A549 (cell line): ENCODE data around the gene CS. TPM values are rescaled to one million over a fixed set of nuclear protein-coding genes. Genes with fewer than 3 reads are reported as not detected.
"Not testable (repeated sequence)": the region's sequence is repeated elsewhere in the genome, so short reads cannot be mapped to it uniquely, and the experiment has no call there.

Experiments
- ATAC-seq, 2 experiments: fragments of 200-7000 bp in 1 of 2; fragments of >200 bp in 1 of 2; cut with Nextera tagmentation in 1 of 2; cut with Tn5 transposase in 1 of 2; 3 replicates each; pipeline versions ENCODE4 v1.8.0 to v1.9.1; 2018 to 2020; ENCODE audit warnings: mild to moderate bottlenecking in 1 of 2, moderate library complexity in 1 of 2
- CTCF ChIA-PET: fragments of 300-600 bp; sonication (Branson Sonifier 250); formaldehyde crosslinking; extraction: SDS; loops from one replicate; lab custom pipeline; 2021; ENCODE audit warnings: antibody characterized with exemption, inconsistent platforms; lab: Yijun Ruan, JAX
- POLR2A ChIA-PET: fragments of 350-600 bp; formaldehyde crosslinking; extraction: SDS; loops from one replicate; lab custom pipeline; 2021; ENCODE audit warnings: antibody characterized with exemption, inconsistent platforms; lab: Yijun Ruan, JAX
- DNase-seq, 2 experiments: peaks; one replicate each; pipeline versions ENCODE4 v3.0.0 to v3.0.0-alpha.2; 2011 to 2016; ENCODE audit warnings: low read depth in 1 of 2, low spot score in 1 of 2
- FAIRE-seq: peaks from 2 replicates; lab custom pipeline; 2011; peaks lifted over from hg19 to GRCh38; lab: Jason Lieb, UNC
- H3K27ac ChIP-seq, 2 experiments: fragments of >200 bp; sonication (Bioruptor Twin); formaldehyde crosslinking; 3 replicates each; pipeline ENCODE4 v1.5.1; 2016 to 2017
- H3K4me1 ChIP-seq: fragments of >200 bp; sonication (Bioruptor Twin); formaldehyde crosslinking; 3 replicates; pipeline ENCODE4 v1.6.1; 2016
- H3K4me2 ChIP-seq: fragments of >200 bp; sonication (Bioruptor Twin); formaldehyde crosslinking; 3 replicates; pipeline ENCODE4 v1.6.1; 2016
- H3K4me3 ChIP-seq: fragments of >200 bp; sonication (Bioruptor Twin); formaldehyde crosslinking; 3 replicates; pipeline ENCODE4 v1.5.1; 2016
- H3K9me3 ChIP-seq: fragments of >200 bp; sonication (Bioruptor Twin); formaldehyde crosslinking; 3 replicates; pipeline ENCODE4 v1.6.1; 2016
- CBX2 ChIP-seq: fragments of 200-600 bp; sonication (generic); IDR thresholded peaks from 2 replicates; pipeline ENCODE4 v1.6.1; 2016; ENCODE audit warnings: low read depth, mild to moderate bottlenecking, borderline replicate concordance
- EHF ChIP-seq: fragments of 250-450 bp; sonication (Bioruptor Pico); IDR thresholded peaks from 2 replicates; pipeline ENCODE4 v1.5.0; 2020; ENCODE audit warnings: mild to moderate bottlenecking
- EHMT2 ChIP-seq: fragments of 200-600 bp; sonication (generic); IDR thresholded peaks from 2 replicates; pipeline ENCODE4 v1.6.1; 2016; ENCODE audit warnings: antibody characterized with exemption, low read depth, mild to moderate bottlenecking, moderate library complexity
- EP300 ChIP-seq, 2 experiments: fragments of >200 bp; sonication (Bioruptor Twin); formaldehyde crosslinking; IDR thresholded peaks; 2 replicates in 1 of 2; 3 replicates in 1 of 2; pipeline ENCODE4 v1.6.1; 2016 to 2017
- ESRRA ChIP-seq: fragments of 150-350 bp; IDR thresholded peaks from 2 replicates; pipeline ENCODE4 v1.6.1; 2014; ENCODE audit warnings: mild to moderate bottlenecking, low read length, borderline replicate concordance
- FOSB ChIP-seq: fragments of 250-450 bp; sonication (Bioruptor Pico); IDR thresholded peaks from 2 replicates; pipeline ENCODE4 v1.5.0; 2020; ENCODE audit warnings: mild to moderate bottlenecking, moderate library complexity
- FOSL2 ChIP-seq, 2 experiments: fragments of 450-650 bp in 1 of 2; fragments of >200 bp in 1 of 2; sonication (Bioruptor Twin) in 1 of 2; formaldehyde crosslinking; IDR thresholded peaks; 2 replicates each; pipeline versions ENCODE4 v1.5.0 to v1.6.1; 2016 to 2020; ENCODE audit warnings: mild to moderate bottlenecking in 1 of 2, moderate library complexity in 1 of 2
- MAZ ChIP-seq: fragments of 150-350 bp; IDR thresholded peaks from 2 replicates; pipeline ENCODE4 v1.6.1; 2014; ENCODE audit warnings: antibody characterized with exemption, low read depth, low read length, borderline replicate concordance
- RAD21 ChIP-seq, 2 experiments: fragments of >200 bp in 1 of 2; sonication (Bioruptor Twin) in 1 of 2; formaldehyde crosslinking in 1 of 2; IDR thresholded peaks in 1 of 2; conservative IDR thresholded peaks in 1 of 2; 2 replicates in 1 of 2; 3 replicates in 1 of 2; pipeline ENCODE4 v1.6.1; 2012 to 2018; ENCODE audit warnings: inconsistent platforms in 1 of 2
- SMC3 ChIP-seq: fragments of >200 bp; sonication (Bioruptor Twin); formaldehyde crosslinking; IDR thresholded peaks from 3 replicates; pipeline ENCODE4 v1.6.1; 2018; ENCODE audit warnings: inconsistent platforms
- SREBF2 ChIP-seq: fragments of 450-650 bp; IDR thresholded peaks from 2 replicates; pipeline ENCODE4 v1.6.1; 2014; ENCODE audit warnings: mild to moderate bottlenecking, moderate library complexity
- TP53 ChIP-seq: fragments of 250-450 bp; sonication (Bioruptor Pico); IDR thresholded peaks from 2 replicates; pipeline ENCODE4 v1.5.0; 2021; ENCODE audit warnings: mild to moderate bottlenecking, moderate library complexity
- ZC3H11A ChIP-seq: fragments of 450-650 bp; IDR thresholded peaks from 2 replicates; pipeline ENCODE4 v1.6.1; 2014; ENCODE audit warnings: antibody characterized with exemption, mild to moderate bottlenecking
- WGBS: methylation state at CpG from one replicate; pipeline ENCODE4 v1.1.6; 2017; ENCODE audit errors: missing lambda C conversion rate; 5-methylcytosine and 5-hydroxymethylcytosine counted together
- polyA plus RNA-seq, 4 experiments: library from polyadenylated mRNA; depleted of rRNA in 3 of 4; stranded (reverse); fragments of >200 nt; fragmentation: RNase III in 1 of 4; extraction: RNeasy Plus Mini Kit Qiagen cat#74134 plus additional on column Dnase treatment in 1 of 4; gene quantifications; 2 replicates in 3 of 4; 3 replicates in 1 of 4; pipeline ENCODE4 v1.2.3, GENCODE V29; 2011 to 2017
- TF ChIP-seq, protein P1 (sequence below): fragments of 250-450 bp; sonication (Bioruptor Pico); IDR thresholded peaks from 2 replicates; pipeline ENCODE4 v1.5.0; 2021; ENCODE audit warnings: mild to moderate bottlenecking, moderate library complexity, borderline replicate concordance
- TF ChIP-seq, protein P2 (sequence below): fragments of 250-450 bp; sonication (Bioruptor Pico); IDR thresholded peaks from 2 replicates; pipeline ENCODE4 v1.5.0; 2020; ENCODE audit warnings: low read depth, mild to moderate bottlenecking, moderate library complexity
- TF ChIP-seq, protein P3 (sequence below): fragments of >200 bp; sonication (Bioruptor Twin); formaldehyde crosslinking; IDR thresholded peaks from 3 replicates; pipeline ENCODE4 v1.5.1; 2016

The CS gene
- polyA plus RNA-seq, 2 of the 4 experiments (the other 2 are of a cell fraction): 146 to 223 TPM

DNA sequence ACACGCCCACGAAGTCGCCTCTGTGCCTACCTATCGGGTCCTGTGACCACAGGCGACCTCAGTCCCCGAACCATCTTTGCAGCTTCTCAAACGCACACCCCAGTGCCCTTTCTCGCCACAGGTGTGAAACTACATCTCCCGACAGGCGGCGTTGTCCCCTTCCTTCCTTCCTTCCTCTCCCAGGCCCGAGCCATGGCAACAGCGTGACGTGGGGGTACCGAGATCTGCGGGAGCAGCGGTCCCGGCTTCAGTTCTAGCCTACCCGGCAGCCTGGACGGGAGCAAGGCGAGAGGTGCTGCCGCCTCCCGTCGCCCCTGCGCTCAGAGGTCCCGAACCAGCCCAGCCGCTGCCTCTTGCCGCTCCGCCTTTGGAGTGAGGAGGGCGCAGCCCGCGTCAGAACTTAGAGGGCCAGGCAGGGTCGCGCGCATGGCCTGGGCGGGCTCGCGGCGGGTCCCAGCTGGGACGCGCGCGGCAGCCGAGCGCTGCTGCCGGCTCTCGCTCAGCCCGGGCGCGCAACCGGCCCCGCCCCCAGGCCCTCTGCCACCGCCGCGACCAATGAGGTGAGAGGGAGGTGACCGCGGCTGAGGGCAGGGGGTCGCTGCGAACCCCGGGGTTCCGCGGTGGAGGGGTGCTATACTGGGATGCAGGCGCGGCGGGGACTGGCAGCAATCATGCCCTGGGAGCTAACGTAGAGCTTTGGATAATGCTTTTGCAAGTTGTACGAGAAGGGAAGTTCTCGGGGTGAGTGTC lies 33.3 kb downstream of the CS start, which contains the start of gene COQ10A (continued):
- TF ChIP-seq, protein P1, sequence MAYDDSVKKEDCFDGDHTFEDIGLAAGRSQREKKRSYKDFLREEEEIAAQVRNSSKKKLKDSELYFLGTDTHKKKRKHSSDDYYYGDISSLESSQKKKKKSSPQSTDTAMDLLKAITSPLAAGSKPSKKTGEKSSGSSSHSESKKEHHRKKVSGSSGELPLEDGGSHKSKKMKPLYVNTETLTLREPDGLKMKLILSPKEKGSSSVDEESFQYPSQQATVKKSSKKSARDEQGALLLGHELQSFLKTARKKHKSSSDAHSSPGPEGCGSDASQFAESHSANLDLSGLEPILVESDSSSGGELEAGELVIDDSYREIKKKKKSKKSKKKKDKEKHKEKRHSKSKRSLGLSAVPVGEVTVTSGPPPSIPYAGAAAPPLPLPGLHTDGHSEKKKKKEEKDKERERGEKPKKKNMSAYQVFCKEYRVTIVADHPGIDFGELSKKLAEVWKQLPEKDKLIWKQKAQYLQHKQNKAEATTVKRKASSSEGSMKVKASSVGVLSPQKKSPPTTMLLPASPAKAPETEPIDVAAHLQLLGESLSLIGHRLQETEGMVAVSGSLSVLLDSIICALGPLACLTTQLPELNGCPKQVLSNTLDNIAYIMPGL: peak; percentile 44; the same call in 1 of the 2 replicates
- TF ChIP-seq SMC3 (peak; percentile 37; the same call in 2 of the 3 replicates), MAZ (no peak)

DNA sequence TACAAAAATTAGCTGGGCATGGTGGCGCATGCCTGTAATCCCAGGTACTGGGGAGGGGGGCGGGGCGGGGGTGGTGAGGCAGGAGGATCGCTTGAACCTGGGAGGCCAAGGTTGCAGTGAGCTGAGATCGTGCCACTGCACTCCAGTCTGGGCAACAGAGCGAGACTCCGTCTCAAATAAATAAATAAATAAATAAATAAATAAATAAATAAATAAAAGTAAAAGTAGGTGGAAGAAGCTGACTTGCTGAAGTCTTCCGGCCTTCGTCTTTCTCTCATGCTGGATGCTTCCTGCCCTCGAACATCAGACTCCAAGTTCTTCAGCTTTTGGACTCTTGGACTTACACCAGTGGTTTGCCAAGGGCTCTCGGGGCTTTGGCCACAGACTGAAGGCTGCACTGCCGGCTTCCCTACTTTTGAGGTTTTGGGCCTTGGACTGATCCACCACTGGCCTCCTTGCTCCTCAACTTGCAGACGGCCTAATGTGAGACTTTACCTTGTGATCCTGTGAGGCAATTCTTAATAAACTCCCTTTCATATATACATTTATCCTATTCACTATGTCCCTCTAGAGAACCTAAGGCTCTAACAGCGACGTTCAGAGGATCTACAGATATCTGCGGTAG lies 34.0 kb downstream of the CS start:
- ATAC-seq, DNase-seq, H3K9me3 ChIP-seq, FAIRE-seq: not testable (repeated sequence)
- WGBS: 55% methylated on average over 14 of the region's 16 CpGs
- peak; percentile 95 for TF ChIP-seq ZC3H11A
- ChIA-PET POLR2A (interaction anchor here (0.6 to 2.2 kb wide), 11 partner anchors 9 to 422 kb away, joined by 3 to 16 read pairs (median 8); partner anchors contain the start of genes ANKRD52, CNPY2, PTGES3 and RNF41), CTCF (interaction anchor here (0.6 to 9.8 kb wide), 23 partner anchors 9 to 198 kb away, joined by 3 to 146 read pairs (median 4); partner anchors contain the start of genes ANKRD52, PAN2, SMARCC2 and ZC3H10)
- peak overlapping the region; percentile 77 to 93 for H3K27ac ChIP-seq
- H3K4me2 ChIP-seq: peak overlapping the region; percentile 85
- peak overlapping the region; percentile 47 for H3K4me3 ChIP-seq
- peaks cover 27% of the 10 kb centered on the region for H3K4me1 ChIP-seq

DNA sequence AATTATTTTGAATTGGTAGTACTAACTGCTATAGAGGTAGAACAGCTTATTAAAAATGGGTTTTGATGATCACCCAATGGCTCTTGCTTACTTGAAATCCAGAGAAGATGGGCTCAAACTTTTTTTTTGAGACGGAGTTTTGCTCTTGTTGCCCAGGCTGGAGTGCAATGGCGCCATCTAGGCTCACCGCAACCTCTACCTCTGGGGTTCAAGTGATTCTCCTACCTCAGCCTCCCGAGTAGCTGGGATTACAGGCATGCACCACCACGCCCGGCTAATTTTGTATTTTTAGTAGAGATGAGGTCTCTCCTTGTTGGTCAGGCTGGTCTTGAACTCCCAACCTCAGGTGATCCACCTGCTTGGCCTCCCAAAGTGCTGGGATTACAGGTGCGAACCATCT lies 37.2 kb downstream of the CS start:
- POLR2A ChIA-PET: interaction anchor here (0.6 kb wide), 1 partner anchor 25 kb away, joined by 13 read pairs; no protein-coding TSS in a partner anchor
- WGBS: 95% methylated on average over 7 of the region's 7 CpGs

DNA sequence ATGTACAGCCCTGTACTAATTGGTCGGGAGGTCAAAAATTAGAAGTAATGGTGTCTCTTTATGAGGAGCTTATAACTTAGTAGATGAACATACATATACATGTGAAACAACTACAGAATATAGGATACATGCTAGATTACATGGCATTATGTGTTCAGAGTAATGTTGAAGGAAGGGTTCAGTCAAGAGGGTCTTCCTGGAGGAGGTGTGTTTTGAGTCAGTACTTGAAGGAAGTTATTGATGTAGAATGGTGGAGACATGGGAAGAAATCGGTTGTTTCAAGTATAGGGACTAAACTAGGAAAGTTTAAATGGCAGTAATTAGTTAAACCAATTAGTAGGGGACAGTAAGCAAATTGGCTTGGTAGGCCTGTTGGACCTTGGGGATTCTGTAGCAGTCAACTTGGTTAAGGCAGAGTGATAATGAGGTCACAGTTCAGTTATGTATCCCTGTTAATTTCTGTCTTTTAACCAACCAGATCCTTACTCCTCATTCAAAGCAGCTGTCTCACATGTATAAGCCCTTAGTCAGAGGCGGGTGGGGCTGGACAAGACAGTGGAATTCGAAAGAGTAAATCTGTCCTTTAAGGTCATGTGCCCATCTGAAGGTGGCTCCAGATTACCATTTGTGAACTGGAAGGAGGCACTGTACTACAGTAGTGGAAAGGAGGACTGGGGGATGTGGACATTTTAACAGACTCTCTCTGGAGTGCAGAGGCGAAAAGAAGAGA lies 38.5 kb downstream of the CS start:
- Histone ChIP-seq H3K9me3 (no peaks in the 10 kb centered on the region), H3K27ac (peak overlapping the region; percentile 82 to 86), H3K4me3 (no peak overlapping the region), H3K4me2 (peak overlapping the region; percentile 61), H3K4me1 (peaks cover 43% of the 10 kb centered on the region)
- DNase-seq (peak; percentile 85 to 95), FAIRE-seq (peak; percentile 79), ATAC-seq (peak; percentile 54 to 71)
- POLR2A ChIA-PET: no interaction called here
- WGBS: 31% methylated on average over 5 of the region's 5 CpGs
- CTCF ChIA-PET: interaction anchor here (1.4 to 9.6 kb wide), 6 partner anchors 14 to 203 kb away, joined by 3 to 101 read pairs (median 12); partner anchors contain the start of gene SMARCC2
- no peak for TF ChIP-seq CBX2
- TF ChIP-seq, protein P2, sequence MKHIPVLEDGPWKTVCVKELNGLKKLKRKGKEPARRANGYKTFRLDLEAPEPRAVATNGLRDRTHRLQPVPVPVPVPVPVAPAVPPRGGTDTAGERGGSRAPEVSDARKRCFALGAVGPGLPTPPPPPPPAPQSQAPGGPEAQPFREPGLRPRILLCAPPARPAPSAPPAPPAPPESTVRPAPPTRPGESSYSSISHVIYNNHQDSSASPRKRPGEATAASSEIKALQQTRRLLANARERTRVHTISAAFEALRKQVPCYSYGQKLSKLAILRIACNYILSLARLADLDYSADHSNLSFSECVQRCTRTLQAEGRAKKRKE (CRISPR knock-in tag): no peak
- no peak for TF ChIP-seq TP53 (CRISPR knock-in tag)
- TF ChIP-seq EHF (CRISPR knock-in tag): no peak
- TF ChIP-seq EHMT2: no peak
- TF ChIP-seq FOSB: no peak
- no peak for TF ChIP-seq ESRRA
- no peak for TF ChIP-seq SREBF2
- TF ChIP-seq RAD21 (conservative IDR thresholded peaks at IDR 0.05 in 1 of 2, IDR thresholded peaks at IDR 0.05 in 1 of 2): peak; percentile 21 to 23; a peak in 1 of 5 replicates
- no peak for TF ChIP-seq FOSL2 (IDR thresholded peaks at IDR 0.05)
- TF ChIP-seq FOSL2 (CRISPR knock-in tag; IDR thresholded peaks at IDR 0.05): peak; percentile 85
- no peak for TF ChIP-seq EP300 (IDR thresholded peaks at IDR 0.05)
- TF ChIP-seq, protein P3, sequence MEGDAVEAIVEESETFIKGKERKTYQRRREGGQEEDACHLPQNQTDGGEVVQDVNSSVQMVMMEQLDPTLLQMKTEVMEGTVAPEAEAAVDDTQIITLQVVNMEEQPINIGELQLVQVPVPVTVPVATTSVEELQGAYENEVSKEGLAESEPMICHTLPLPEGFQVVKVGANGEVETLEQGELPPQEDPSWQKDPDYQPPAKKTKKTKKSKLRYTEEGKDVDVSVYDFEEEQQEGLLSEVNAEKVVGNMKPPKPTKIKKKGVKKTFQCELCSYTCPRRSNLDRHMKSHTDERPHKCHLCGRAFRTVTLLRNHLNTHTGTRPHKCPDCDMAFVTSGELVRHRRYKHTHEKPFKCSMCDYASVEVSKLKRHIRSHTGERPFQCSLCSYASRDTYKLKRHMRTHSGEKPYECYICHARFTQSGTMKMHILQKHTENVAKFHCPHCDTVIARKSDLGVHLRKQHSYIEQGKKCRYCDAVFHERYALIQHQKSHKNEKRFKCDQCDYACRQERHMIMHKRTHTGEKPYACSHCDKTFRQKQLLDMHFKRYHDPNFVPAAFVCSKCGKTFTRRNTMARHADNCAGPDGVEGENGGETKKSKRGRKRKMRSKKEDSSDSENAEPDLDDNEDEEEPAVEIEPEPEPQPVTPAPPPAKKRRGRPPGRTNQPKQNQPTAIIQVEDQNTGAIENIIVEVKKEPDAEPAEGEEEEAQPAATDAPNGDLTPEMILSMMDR: no peak

More for the DNA sequence above, 37.2 kb downstream of the CS start:
- not testable (repeated sequence) for ATAC-seq, DNase-seq, FAIRE-seq, H3K4me2 ChIP-seq, H3K9me3 ChIP-seq, H3K4me3 ChIP-seq
- Histone ChIP-seq H3K27ac (peak overlapping the region in 1 of 2 experiments; percentile 86; a peak in 3 of 6 replicates), H3K4me1 (peaks cover 43% of the 10 kb centered on the region)
- CTCF ChIA-PET: interaction anchor here (0.7 to 9.6 kb wide), 5 partner anchors 15 to 201 kb away, joined by 3 to 101 read pairs (median 8); partner anchors contain the start of gene SMARCC2
- TF ChIP-seq, protein P3: 0 out of 3 replicates have a peak, but pooled peaks have one; percentile 22
